Activated naive CD8-positive, alpha-beta T cell treated with anti-CD3 and anti-CD28 coated beads for 36 hours (primary cell): ENCODE measurements around the gene PRR19. TPM values are rescaled to one million over a fixed set of nuclear protein-coding genes. Genes with fewer than 3 reads are reported as not detected.
"Not testable (repeated sequence)": the region's sequence is repeated elsewhere in the genome, so short reads cannot be mapped to it uniquely, and the experiment has no call there.

Source experiments
- DNase-seq: peaks from one replicate; pipeline ENCODE4 v3.0.0; 2021
- H3K27ac Mint-ChIP-seq: one replicate; pipeline ENCODE4 v1.8.0; 2022; ENCODE audit warnings: mild to moderate bottlenecking, moderate library complexity, mixed read lengths
- H3K27me3 Mint-ChIP-seq: one replicate; pipeline ENCODE4 v1.8.0; 2022; ENCODE audit warnings: mild to moderate bottlenecking, mixed read lengths
- H3K36me3 Mint-ChIP-seq: one replicate; pipeline ENCODE4 v1.8.0; 2021; ENCODE audit warnings: mild to moderate bottlenecking, mixed read lengths
- H3K4me1 Mint-ChIP-seq: one replicate; pipeline ENCODE4 v1.8.0; 2021; ENCODE audit warnings: mixed read lengths
- H3K4me3 Mint-ChIP-seq: one replicate; pipeline ENCODE4 v1.8.0; 2022; ENCODE audit warnings: mild to moderate bottlenecking, moderate library complexity, mixed read lengths
- H3K9me3 Mint-ChIP-seq: one replicate; pipeline ENCODE4 v1.8.0; 2022; ENCODE audit warnings: mixed read lengths
- total RNA-seq, 2 experiments: library from RNA; stranded (reverse); gene quantifications; one replicate each; pipeline ENCODE4 v1.2.3, GENCODE V29; 2021

PRR19 gene
- total RNA-seq: under 1 TPM; 0.52 to 0.92 TPM

DNA sequence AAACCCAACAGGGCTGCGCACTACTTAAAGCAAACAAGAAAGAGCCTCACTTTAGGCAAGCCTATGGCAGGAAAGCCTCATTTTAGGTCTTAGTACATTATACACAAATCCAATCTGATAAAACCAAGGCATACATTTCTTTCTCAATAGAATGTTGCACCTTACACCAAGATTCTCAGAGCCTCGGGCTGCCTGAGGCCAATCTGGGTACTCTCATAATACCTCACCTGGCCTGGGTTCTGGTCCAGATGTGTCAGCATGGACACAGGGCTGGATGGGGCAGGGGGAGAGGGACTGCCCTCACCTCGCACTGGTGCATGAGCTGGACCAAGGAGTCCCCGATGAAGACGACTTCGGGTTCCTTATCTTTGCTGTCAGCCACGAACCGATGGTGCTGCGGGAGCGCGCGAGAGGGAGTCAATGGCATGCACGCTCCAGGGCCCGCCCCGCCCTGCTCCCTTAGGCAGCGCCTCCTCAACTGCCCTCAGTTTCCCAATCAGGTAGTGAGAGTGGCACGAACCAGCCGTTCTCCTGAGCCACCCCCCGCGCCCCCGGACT, at the start of gene PRR19:
Gene PRR19 (plus strand): TSS at position 487 of the 558 bp plus-strand sequence. CDS start 7,453 bp downstream, outside the sequence.
- peaks cover 16% of the 10 kb centered on the region for H3K4me1 Mint-ChIP-seq
- H3K4me3 Mint-ChIP-seq: peak within 1 kb of the TSS; percentile 84

DNA sequence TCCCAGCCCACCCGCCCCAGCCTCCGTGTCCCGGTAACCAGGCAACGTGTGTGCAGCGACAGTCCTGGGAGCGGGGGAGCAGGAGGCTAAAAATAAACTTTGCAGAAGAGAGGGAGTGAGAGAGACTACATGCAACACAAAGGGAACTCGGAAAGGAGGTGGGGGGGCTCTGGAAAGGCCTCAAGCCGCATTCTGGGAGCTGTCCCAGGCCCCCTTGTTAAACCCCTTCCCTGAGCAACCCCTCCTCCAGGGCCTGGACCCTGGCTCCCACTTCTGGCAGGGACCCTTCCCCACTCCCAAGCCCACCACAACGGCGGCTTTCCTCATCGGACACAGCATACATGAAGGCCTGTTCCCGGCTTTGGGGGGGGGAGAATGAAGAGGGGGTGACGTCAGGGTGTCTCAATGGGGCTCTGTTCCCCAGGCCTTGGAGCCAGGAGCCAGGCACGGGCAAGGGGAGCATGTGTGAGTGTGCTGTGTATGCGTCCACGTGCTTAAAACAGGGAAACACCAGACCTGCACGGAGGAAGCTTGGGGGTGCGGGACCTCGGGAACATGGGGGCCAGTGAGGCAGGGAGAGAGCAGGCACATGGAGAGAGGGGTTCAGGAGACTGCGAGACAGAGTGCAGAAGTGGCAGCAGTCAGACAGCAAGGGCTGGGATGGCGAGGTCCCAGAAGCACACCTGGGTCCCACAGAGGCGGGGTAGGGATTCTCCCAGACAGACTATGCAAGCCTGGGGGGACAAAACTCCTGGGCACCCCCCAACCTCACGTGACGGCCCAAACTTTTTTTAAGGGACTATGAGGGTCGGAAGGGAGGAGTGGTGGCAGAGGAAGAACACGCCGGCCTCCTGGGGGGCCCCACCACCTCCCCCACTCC, 49.3 kb upstream of the PRR19 start:
- peaks cover 29% of the 10 kb centered on the region for H3K4me1 Mint-ChIP-seq
- H3K9me3 Mint-ChIP-seq: no peaks in the 10 kb centered on the region
- H3K36me3 Mint-ChIP-seq: peaks cover 21% of the 10 kb centered on the region
- H3K27ac Mint-ChIP-seq: peak overlapping the region; percentile 95
- H3K4me3 Mint-ChIP-seq: peak overlapping the region; percentile 95
- H3K27me3 Mint-ChIP-seq: no peaks in the 10 kb centered on the region
- no peak for DNase-seq

More for the DNA sequence above, at the start of gene PRR19:
- Mint-ChIP-seq H3K9me3 (no peaks in the 10 kb centered on the region), H3K27ac (peak within 1 kb of the TSS; percentile 90), H3K36me3 (peaks cover 5% of the 10 kb centered on the region), H3K27me3 (no peaks in the 10 kb centered on the region)
- no peak for DNase-seq

DNA sequence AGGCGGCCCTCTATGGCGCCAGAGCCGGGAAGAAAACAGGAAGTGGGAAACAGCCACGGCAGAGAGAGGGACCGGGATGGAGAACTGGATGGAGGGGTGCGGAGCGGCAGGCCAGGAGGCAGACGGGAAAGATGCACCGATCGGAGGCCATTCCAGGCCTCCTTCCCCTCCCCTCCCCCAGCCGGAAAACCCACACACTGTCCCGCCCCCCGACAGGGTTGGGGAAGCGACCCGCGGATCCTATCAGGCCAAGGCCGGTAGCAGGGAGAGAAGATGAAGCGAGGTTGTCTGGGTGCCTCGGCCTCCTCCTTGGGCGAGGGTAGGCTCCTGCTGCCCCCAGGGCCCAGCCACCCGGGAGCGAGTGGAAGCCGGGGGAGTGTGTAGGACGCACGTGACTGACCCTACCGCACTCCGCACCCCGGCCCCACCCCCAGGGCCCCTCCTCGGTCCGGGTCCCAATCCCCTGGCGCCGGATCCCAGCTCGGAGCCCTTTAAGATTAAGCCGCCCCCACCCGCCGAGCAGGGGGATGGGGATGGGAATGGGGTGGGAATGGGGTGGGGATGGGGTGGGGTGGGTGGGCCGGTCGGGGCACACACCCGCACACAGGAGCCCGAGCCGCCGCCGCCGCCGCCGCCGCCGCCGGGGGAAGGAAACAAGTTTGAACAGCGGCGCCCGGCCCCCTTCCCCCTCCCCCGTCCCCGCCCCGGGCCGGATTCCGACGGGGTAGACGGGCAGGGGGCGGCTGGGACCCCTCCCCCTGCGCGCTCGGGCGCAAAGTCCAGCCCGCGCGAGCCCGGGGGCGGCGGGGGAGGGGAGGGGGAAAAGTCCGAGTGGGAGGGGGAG, 48.5 kb upstream of the PRR19 start:
- Mint-ChIP-seq H3K4me3 (peak overlapping the region; percentile 95), H3K9me3 (no peaks in the 10 kb centered on the region), H3K27me3 (no peaks in the 10 kb centered on the region), H3K27ac (peak overlapping the region; percentile 95), H3K4me1 (peaks cover 29% of the 10 kb centered on the region), H3K36me3 (peaks cover 21% of the 10 kb centered on the region)
- peak; percentile 70 for DNase-seq

GRCh38 chr19:42254089-42254849, 47.7 kb upstream of the PRR19 start:
- Mint-ChIP-seq H3K9me3 (no peaks in the 10 kb centered on the region), H3K27ac (peak overlapping the region; percentile 81), H3K36me3 (peaks cover 17% of the 10 kb centered on the region), H3K4me1 (peaks cover 27% of the 10 kb centered on the region), H3K4me3 (peak overlapping the region; percentile 77), H3K27me3 (no peaks in the 10 kb centered on the region)
- peak; percentile 81 for DNase-seq

- no peaks in the 10 kb centered on the region for H3K27me3 Mint-ChIP-seq
- H3K36me3 Mint-ChIP-seq: peaks cover 16% of the 10 kb centered on the region
- H3K27ac Mint-ChIP-seq: peak within 1 kb of the TSS; percentile 81
- H3K9me3 Mint-ChIP-seq: no peaks in the 10 kb centered on the region
- DNase-seq: peak; percentile 95
- peak within 1 kb of the TSS; percentile 77 for H3K4me3 Mint-ChIP-seq
- H3K4me1 Mint-ChIP-seq: peaks cover 24% of the 10 kb centered on the region
Observed at GRCh38 chr19:42254850-42255765, 46.8 kb upstream of the PRR19 start, which contains the start of gene ERF. Gene ERF, minus strand, starts transcription at chr19:42255128. Its CDS starts 129 bp downstream, at chr19:42254999.

DNA sequence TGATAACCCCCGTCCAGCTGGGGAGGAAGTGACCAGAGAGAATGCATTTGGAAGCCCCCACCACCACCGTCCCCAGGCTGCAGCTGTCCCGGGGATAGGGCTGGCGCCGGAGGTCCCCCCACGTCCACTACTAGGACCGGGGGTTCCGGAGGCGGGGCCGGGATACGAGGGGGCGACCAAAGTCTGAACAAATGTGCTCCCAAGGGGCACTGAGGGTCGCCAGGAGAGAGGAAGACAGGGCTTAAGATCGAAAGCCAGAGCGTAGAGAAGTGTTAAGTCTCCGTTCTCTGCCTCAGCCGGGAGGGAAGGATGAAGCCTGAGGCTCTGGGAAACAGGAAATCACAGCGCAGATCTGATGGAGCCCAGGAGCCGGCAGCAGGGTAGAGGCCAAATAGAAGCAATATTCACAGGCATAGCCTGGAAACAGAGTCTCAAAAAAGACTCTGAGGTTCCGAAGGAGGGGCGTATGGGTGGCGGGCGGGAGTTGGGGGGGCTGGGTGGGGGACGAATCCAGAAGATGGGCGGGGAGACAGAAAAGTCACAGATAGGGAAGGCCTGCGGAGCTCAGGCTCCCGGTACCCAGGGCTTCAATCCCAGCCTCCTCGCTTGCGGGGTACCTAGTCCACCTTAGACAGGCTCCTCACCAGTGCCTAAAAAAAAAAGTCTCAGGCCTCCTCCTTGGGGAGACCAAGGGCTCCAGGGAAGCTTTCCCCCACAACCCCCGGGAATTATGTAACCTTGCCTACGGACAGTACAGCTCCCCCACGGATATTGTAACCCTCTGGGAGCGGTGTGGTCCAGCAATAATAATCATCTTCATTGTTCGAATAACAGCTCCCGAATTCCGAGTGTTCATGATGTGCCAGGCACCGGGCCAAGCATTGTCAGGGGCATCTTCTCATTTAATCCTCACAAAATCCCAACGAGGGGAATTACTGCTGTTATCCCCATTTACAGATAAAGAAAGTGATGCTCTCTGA, 45.9 kb upstream of the PRR19 start:
- peak overlapping the region; percentile 77 for H3K4me3 Mint-ChIP-seq
- peaks cover 16% of the 10 kb centered on the region for H3K36me3 Mint-ChIP-seq
- peaks cover 17% of the 10 kb centered on the region for H3K4me1 Mint-ChIP-seq
- peak; percentile 24 for DNase-seq
- no peak overlapping the region for H3K27ac Mint-ChIP-seq
- no peaks in the 10 kb centered on the region for H3K9me3 Mint-ChIP-seq
- no peaks in the 10 kb centered on the region for H3K27me3 Mint-ChIP-seq

GRCh38 chr19:42257842-42258241, 44.1 kb upstream of the PRR19 start:
- H3K36me3 Mint-ChIP-seq, H3K4me1 Mint-ChIP-seq, H3K27me3 Mint-ChIP-seq, DNase-seq, H3K4me3 Mint-ChIP-seq, H3K9me3 Mint-ChIP-seq, H3K27ac Mint-ChIP-seq: not testable (repeated sequence)

GRCh38 chr19:42261763-42262162, 40.2 kb upstream of the PRR19 start:
- no peaks in the 10 kb centered on the region for H3K9me3 Mint-ChIP-seq
- H3K36me3 Mint-ChIP-seq: no peaks in the 10 kb centered on the region
- no peak overlapping the region for H3K4me3 Mint-ChIP-seq
- H3K27me3 Mint-ChIP-seq: no peaks in the 10 kb centered on the region
- peaks cover 4% of the 10 kb centered on the region for H3K4me1 Mint-ChIP-seq
- no peak overlapping the region for H3K27ac Mint-ChIP-seq
- DNase-seq: no peak

DNA sequence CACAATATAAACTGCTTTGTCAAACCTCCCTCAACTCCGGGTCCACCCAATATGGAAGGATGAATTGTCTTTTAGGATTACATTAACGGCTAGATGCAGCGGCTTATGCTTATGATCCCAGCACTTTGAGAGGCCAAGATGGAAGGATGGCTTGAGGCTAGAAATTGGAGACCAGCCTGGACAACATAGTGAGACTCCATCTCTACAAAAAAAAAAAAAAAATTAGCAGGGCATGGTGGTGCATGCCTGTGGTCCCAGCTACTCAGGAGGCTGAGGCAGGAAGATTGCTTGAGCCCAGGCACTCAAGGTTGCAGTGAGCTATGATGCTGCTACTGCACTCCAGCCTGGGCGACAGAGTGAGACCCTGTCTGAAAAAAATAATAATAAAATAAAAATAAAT, 35.8 kb upstream of the PRR19 start:
- H3K4me3 Mint-ChIP-seq, H3K27me3 Mint-ChIP-seq, H3K27ac Mint-ChIP-seq, H3K9me3 Mint-ChIP-seq, H3K36me3 Mint-ChIP-seq, DNase-seq: not testable (repeated sequence)
- peaks cover 23% of the 10 kb centered on the region for H3K4me1 Mint-ChIP-seq

GRCh38 chr19:42266928-42267603, 34.9 kb upstream of the PRR19 start:
- not testable (repeated sequence) for H3K27ac Mint-ChIP-seq, H3K36me3 Mint-ChIP-seq, DNase-seq, H3K9me3 Mint-ChIP-seq, H3K27me3 Mint-ChIP-seq, H3K4me3 Mint-ChIP-seq
- H3K4me1 Mint-ChIP-seq: peaks cover 22% of the 10 kb centered on the region

DNA sequence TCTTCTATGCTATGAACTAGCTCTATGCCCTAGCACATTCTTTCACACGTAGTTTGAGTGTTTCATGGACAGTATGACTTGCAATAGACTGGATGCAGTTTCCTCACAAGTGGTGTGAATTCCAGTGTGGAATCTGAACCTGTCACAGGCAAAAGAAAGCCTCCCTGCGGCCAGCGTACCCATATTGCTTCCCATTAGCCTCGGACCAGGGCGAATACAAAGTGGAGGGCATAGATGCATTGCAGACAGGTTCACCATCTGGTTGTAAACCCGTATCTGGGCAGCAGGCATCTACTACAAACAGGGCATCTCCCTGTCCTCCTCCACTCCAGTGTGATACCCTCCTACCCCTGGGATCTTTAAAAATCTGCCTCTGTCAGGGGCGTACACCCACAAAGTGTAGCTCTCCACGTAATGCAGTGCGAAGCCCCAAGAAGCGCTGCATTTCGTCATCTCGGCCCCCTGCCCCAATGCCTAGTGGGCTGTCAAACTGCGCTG, 34.2 kb upstream of the PRR19 start:
- DNase-seq: no peak
- Mint-ChIP-seq H3K4me1 (peaks cover 22% of the 10 kb centered on the region), H3K27me3 (no peaks in the 10 kb centered on the region), H3K36me3 (peaks cover 7% of the 10 kb centered on the region), H3K27ac (no peak overlapping the region), H3K4me3 (no peak overlapping the region), H3K9me3 (no peaks in the 10 kb centered on the region)

- Mint-ChIP-seq H3K27ac (no peak overlapping the region), H3K27me3 (no peaks in the 10 kb centered on the region), H3K36me3 (peaks cover 7% of the 10 kb centered on the region), H3K4me3 (no peak overlapping the region), H3K4me1 (peaks cover 22% of the 10 kb centered on the region), H3K9me3 (no peaks in the 10 kb centered on the region)
- peak; percentile 97 for DNase-seq
Observed at GRCh38 chr19:42268142-42268703, 33.7 kb upstream of the PRR19 start.
